GM19372 (cell line): Measurements from ENCODE around the gene C17orf100.

Source experiments
- ATAC-seq: cut with Tn5 transposase; IDR thresholded peaks from one replicate; pipeline ENCODE4 v1.9.1; 2021; ENCODE audit warnings: mild to moderate bottlenecking, low read depth, moderate library complexity; ENCODE audit not compliant: unreplicated experiment

The C17orf100 gene

DNA sequence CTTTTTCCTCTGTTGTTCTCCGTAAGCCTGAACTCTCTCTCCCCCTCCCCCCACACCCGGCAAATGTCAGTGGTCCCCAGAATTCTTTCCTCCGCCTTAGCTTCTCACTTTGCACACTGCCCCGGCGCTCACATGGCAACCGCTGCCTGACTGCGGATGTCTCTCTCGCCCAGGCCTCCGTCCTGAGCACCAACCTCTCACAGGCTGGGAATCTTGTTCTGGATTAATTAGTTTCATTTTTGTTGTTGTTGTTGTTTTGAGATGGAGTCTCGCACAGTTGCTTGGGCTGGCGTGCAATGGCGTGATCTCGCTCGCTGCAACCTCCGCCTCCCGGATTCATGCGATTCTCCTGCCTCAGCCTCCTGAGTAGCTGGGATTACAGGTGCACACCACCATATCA is 16.7 kb downstream of the C17orf100 start:
- no peak for ATAC-seq

DNA sequence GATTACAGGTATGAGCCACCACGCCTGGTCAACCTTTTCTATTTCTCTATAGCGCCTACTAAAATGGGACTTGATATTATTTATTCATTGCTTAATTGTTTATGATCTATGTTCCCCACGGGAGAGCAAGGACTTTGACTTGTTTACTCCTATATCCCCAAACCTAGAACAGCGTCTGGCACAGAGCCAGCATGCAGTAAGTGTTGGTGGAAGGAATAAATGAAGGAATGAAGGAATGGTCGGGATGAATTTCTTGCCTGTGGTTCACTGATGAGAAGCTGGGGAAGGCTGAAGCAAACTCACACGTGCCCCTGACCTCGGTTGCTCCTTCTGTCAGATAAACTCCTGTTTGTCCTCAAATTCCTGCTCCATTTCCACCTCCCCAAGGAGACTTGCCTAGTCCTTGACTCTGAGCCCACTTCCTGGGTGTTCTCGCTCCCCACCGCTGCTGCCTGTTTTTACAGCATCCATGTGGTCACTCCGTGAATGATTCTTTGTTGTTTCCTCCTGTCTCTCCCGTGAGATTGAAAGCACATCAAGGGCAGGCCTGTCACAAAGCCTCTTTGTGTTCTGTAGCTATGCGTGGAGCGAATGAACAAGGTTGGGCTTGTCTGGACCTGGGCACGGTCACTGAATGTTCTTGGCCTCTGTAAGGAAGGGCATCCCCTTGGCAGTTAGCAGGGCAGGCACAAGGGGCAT is 17.3 kb downstream of the C17orf100 start:
- ATAC-seq: no peak

DNA sequence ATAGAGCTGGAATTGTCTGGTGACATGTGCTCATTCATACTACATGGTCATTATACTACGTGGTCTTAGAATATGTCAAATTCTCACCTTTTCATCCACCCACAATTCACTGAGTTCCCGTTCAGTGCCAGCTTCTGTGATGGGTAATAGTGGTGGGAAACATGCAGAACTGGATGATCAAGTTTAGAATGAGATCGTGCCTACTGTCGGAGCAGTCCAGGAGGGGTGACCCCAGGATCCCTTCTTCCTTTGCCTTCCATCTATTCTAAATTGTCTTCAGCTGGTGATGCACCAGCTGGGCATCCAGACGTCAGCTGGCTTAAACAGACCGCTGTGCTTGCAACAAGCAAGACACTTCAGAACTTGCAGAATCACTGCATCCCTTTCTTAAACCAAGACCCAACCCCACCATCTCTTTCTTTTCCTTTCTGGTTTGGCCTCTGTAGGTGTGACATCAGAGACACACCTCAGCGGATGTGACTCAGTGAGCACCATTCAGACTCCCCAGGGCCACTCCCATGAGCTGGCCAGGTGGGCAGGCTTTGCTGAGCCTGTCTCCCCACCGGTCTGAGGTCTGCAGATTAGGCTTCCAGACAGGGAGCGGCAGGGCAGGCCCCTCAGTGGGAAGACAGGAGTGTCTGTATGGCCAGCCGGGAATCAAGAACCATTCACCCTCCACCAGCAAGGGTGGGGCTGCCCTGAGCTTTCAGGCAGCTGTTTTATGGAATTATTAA is 18.1 kb downstream of the C17orf100 start:
- ATAC-seq: no peak

DNA sequence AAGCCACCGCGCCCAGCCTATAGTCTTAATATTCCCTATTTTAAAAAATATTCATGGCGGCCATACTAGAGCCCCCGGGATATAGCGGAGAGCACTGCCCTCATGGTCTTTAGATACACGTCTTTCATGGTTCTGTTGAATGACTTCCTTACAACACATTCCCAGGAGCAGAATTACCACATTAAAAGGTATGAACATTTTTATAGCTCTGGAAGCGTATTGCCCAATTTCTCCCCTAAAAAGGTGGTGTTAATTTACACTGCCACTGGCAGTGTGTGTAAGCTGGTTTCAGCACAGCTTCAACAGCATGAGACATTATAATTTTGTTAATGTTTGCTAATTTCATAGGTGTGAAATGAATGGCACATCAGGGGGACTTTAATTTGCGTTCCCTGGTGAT is 19.0 kb downstream of the C17orf100 start:
- ATAC-seq: no peak

DNA sequence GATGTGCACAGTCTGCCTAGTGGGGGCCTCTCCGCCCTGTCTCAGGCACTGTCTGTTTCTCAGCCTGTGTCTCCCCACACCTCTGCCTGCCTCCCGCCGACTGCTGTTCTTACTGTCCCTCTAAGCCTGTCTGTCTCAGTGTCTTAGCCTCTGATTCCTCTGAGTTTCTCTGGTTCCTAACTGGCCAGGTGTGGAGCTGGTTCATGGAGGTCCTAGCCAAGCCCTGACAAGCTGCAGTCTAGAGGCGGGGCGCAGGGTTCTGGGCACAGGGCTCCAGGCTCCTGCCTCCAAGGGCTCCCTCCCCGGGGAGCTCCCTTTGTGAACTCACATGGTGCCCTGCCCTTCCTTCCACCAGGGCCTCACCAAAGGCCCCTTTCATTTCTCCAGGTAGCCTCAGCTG is 19.4 kb downstream of the C17orf100 start:
- no peak for ATAC-seq

DNA sequence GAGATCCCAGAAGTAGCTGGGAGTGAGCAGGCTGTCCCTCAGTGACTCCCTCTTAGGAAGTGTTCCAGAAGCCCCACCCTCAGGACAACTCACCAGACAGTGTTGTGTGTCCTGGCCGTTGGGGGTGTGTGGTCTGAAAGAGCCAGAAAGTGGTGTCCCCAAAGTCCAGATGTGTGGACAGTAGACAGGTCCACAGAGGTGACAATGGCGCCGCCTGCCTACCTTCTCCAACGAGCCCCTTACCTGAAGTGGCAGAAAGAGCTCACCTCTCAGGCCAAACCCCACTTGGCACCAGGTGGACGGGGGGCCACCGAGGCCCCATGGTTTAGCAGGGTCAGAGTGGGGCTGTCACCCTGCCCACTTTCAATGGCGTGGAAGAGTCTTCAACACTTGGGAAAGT is 19.9 kb downstream of the C17orf100 start:
- no peak for ATAC-seq

DNA sequence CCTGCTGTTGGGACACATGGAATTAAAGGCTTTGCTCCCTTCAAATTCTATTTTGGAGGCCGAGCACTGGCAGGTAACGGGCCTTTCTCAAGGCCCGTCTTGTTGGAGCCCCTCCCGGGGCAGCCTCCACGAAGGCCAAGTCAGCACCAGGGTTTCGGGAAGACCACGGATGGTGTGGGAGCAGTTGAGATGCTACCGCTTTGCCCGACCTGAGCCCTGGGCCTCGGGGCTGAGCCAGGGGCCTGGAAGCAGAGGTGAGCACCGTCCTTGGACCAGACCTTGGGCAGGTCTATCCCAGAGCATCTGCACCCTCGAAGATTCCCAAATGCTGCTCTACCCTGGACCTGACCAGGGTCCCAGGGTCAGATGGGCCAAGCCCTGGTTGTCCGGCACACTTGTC is 23.0 kb downstream of the C17orf100 start:
- ATAC-seq: no peak

DNA sequence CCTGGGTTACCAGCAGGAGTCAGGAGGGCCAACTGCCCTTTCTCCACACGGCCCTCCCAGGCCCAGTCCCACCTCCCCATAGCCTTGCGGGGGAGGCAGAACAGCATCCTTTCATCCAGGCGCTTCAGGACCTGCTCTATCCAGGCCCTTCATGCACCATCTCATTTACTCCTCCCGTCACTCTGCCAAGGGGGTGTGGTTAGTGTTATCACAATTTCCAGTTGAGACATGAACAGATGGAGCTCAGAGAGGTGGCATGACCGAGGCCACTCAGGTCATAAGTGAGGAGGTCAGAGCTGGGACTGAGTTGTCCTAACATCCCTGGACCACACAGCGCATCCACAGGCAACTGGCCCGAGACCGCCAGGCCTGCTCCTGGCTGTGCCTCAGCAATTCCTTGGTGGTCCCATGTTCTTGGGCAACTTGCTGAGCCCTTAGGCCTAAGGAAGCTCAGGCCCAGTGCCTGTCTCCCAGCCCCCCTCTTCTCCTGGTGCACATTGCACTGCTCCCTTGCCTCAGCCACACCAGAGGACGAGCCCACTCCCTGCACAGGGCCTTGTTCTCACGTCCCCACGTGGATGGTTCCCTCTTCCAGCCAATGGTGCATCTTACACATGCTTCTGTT is 23.8 kb downstream of the C17orf100 start:
- ATAC-seq: no peak

DNA sequence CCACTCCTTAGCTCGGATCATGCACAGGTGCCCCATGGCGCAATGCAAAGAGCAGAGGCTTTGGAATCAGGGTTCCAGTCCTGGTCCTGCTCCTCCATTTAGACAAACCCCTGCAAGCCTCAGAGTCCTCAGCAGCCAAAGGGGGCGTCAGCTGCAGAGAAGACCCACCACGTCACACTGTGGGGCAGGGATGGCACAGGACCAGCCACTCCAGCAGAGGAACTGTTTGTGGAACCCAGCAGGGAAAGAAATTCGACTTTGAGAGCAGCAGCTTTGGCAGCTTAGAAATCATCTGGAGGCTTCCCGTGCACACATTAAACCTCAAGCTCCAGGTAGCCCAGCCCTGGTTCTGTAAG is 25.2 kb downstream of the C17orf100 start:
- no peak for ATAC-seq

DNA sequence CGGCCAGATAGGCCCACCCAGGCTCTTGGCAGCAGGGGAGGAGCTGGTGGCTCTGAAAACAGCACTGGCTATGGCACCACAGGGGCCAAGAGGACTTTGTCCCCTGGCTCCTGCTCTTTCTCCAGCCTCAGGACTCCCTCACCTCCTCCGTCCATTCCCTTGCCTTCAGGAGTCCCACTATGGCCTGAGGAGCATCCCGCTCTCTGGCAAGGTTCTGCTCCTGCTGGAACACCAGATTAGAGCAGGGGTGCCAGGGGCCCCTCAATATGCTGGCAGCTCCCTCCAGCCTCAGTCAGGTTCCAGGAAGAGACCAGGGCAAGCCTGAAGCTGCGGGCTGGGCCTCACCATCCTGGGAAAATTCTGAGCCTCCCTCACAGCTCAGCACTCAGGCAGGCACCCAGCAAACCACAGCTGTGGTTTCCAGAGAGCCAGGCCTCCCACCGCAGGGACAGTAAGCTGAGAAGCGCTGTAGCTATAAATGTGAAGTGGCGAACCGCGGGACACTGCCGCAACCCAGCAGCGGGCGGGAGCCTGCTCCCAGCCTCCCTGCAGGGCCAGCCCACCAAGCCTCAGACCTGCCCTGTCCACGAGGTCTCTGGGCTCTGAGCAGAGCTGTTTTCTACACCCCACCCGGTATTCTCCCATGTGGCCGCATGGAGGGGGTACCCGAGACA is 25.7 kb downstream of the C17orf100 start:
- no peak for ATAC-seq

DNA sequence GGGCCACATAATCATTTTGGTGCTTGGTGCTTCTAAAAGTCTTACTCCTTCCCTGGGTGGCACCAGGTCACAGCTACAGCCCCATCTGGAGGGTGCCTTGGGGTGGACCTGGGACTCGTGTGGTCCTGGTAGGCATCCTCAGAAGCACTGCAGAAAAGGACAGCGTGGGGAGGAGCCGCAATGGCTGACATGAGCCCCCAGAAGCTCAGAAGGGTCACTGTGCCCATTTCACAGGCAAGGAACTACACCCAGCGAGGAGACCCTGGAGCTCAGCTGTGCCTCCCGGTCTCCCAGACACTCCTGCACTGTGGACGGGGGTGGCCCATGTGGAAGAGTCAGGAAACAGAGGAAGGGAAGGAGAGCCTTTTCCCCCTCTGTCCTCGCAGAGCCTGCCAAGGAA is 26.4 kb downstream of the C17orf100 start:
- no peak for ATAC-seq

DNA sequence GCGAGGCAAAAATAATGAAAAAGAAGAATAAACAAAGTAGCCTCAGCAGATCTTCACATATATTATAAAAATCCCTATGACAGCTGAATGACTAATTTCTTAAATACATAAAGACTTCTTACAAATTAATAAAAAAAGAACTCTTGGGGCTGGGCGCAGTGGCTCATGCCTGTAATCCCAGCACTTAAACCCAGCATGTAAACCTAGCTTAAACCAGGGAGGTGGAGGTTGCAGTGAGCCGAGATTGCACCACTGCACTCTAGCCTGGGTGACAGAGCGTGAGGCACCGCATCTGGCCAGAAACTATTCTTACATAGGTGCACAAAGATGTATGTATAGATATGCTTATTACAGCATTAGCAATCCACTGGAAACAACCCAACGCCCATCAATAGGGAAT is 27.7 kb downstream of the C17orf100 start:
- ATAC-seq: no peak

DNA sequence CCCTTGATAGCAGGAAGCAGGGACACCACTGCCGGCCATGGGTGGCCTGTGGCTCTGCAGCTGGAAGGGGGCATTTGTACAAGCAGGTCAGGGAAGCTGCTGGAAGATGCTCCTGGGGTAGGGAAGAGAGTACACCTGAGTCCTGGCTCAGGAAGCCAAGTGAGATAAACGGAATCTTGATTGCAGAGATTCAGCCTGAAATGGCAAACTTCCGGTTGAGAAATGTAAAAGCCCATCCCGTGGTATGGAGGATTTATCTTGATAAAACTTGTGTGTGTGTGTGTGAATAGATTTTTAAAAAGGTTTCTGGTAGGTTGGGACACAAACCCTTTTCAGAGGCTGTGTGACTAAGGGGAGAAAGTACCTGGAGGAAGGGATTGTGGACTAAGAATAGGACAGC is 29.6 kb downstream of the C17orf100 start:
- ATAC-seq: no peak

DNA sequence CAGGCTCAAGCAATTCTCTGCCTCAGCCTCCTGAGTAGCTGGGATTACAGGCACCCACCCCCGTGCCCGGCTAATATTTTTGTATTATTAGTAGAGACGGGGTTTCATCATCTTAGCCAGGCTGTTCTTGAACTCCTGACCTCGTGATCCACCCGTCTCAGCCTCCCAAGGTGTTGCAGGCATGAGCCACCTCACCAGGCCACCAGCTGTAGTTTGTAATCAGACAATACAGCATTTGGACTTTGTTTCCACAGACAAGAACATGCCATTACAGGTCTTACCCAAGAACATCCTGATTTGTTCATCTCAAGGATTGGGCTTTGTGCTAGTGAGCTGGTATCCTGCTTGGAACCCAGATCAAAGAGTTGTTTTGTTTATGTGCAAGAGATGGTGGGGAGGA is 30.1 kb downstream of the C17orf100 start:
- ATAC-seq: no peak

DNA sequence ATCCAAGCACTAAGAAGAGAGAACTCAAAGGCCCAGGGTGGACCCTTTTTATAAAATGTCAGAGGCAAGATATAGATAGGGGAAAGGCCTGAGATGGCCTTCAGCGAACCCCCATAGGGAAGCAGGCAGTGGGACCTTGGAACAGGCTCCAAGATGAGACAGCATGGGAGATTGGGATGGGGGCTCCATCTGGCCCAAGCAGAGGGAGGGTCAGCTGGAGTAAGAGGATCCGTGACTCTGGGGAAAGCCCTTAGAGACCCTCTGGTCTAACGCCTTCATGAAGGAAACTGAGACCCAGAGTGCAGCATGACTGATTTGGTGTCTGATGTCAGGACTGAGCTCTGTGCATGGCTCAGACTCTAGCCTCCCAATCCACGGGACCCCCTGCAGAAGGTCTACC is 30.8 kb downstream of the C17orf100 start:
- ATAC-seq: no peak

DNA sequence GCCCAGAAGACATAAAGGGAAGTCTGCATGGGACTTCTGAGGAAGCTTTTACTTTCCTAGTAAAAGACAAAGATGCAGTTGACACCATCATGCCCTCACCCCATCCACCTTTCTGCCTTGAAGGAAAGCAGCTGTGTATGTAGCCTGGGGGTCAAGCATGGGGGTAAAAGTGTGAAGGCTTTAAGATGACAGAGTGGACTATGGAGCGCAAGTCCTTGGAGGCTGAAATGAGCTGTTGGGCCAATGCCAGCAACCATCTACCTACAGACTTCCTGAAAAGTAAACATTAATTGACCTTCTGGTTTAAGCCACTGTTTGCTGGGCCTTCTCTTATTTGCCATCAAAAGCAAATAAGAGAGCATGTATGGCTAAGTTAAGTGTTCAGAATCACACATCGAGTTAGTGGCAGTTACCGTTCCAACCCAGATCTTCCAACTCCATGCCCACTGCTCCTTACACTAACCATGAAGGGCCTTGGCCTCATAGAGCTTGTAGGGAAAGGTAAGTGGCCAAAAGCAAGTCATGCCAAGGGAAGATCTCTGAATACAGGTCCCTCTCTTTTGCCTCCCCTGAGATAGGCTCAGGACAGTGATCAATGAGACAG is 31.6 kb downstream of the C17orf100 start:
- ATAC-seq: no peak

DNA sequence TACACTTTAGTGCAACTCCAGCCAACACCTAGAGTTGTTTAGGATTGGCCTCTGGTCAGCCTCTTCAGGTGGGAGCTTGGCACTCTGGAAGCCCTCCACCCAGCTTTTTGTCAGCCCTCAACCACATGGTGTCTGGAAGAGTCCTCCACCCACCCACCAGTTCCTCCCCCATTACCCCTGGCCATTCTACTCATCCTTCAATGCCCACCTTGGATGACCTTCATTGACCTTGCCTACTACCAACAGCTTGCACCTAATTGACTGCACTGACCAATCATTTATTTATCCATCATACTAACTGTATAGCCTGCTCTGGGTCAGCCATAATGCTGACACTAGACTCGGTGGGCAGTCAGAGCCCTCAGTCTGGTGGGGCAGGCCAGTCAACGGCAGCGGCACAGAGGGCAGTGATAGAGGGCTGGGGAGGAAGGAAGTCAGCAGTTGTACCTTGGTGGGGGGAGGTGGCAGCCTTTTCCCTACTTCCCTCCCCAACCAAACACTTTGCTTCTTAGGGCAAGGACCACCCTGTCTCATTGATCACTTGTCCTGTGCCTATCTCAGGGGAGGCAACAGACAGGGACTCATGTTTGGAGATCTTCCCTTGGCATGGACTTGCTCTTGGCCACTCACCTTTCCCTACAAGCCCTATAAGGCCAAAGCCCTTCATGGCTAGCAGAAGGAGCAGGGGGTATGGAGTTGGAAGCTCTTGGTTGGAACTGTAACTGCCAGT is 32.3 kb downstream of the C17orf100 start:
- ATAC-seq: no peak

DNA sequence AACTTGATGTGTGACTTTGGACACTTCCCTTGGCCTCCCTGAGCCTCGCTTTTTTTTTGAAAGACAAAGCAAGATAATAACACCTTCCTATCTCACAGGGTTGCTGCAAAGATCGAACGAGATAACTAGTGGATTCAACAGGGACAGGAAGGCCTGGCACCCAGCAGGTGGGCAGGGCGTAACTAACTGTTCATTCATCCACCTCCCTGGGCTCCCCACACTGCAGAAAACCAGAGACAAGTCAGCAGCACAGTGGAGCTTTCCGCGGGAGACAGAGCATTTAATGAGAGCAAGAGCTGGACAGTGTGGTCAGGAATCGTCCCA is 32.9 kb downstream of the C17orf100 start:
- ATAC-seq: no peak

DNA sequence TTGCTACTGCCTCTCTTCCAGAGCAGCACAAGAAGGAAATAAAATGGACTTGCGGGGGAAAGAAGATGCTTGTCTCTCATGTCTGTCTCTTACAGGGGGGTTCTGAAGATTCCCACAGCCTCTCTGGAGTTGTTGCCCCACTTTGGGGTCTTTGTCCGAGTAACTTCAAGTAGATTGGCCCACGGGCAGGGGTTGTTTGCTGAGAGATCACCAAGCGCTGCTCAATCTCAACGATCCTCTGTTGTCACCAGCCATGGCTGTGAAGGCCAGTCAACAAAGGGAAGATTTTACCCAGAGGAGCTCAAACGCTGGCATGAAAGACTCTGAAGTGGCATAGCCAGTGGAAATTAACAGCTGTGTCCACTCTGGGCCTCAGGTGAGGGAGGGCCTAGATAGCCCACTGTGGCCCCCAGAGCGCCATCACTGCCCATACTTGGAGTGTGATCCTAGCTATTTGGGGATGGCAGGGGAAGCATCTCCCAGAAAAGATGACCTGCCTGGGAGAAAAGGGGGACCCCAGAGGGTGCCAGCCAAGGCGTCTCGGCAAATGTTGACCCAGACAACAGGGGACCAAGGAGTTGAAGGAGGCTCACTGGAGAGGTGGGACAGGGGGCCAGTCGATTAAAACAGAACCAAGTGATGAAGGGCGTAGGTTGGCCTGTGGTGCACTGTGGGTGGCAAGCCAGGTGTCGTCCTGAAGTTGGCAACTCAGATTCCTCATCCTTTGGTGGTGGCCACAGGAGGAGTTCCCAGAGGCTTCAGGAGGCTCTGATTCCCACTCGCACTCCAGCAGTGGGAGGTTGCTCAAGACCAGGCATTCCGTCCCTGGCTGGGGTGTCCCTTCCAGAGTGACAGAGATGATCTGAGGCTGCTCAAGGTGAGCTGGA is 33.6 kb downstream of the C17orf100 start:
- no peak for ATAC-seq

DNA sequence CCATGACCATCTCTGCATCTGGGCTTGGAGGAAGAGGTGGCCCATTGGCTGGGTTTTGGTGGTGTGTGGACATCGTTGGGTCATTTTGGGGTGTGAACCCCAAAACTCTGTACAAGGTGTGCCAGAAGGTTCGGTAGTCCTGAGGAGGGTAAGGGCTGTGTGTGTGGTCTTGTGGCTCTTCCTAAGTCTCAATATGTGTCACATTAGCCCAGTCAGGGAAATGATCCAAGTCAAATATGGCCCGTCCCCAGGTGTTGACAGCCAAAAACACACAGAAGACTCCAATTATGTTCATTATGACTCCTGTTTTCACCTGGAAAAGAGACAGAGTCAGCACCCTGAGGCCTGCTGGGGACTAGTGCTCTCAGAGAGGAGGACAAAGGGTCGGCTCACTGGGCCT is 34.5 kb downstream of the C17orf100 start:
- ATAC-seq: no peak
